ENCODE results near the gene USP35. TPM values are rescaled to one million over a fixed set of nuclear protein-coding genes. Genes with fewer than 3 reads are reported as not detected.

The USP35 gene
- total and polyA plus RNA-seq, 4 experiments from 2014 or later = 0.11 to 14.3 (median 6.8) TPM

GRCh38 chr11:78187366-78188285 lies 1.1 kb upstream of the USP35 start:
- H3K9me3 ChIP-seq (ENCODE audit: control insufficient read depth in 1 of 2, low read length in 2 of 2) = no peaks in the 10 kb centered on the region
- H3K27ac Mint-ChIP-seq = peak overlapping the region; percentile 95 to 99 (median 98)
- H3K27me3 Mint-ChIP-seq = no peaks in the 10 kb centered on the region
- H3K27me3 ChIP-seq (ENCODE audit: insufficient read depth, low read length) = no peaks in the 10 kb centered on the region
- H3K4me1 ChIP-seq (ENCODE audit: insufficient read depth, low read length) = peaks cover 39% of the 10 kb centered on the region
- peaks cover 3 to 17% of the 10 kb centered on the region in 2 donors for H3K36me3 Mint-ChIP-seq
- H3K9me3 Mint-ChIP-seq = no peaks in the 10 kb centered on the region
- intact Hi-C loops (cut with micrococcal nuclease) = loop anchor here (1.0 to 5.0 kb wide), 6 partner anchors 15 to 367 kb away; partner anchors contain the start of genes AAMDC, ALG8, GAB2 and INTS4
- ChIA-PET POLR2A (ENCODE audit: partially characterized antibody) (interaction anchor here (1.0 to 4.3 kb wide), 9 partner anchors 13 to 387 kb away, joined by 3 to 53 read pairs (median 5); partner anchors contain the start of genes ALG8, INTS4, NARS2 and NDUFC2), CTCF (ENCODE audit: partially characterized antibody) (interaction anchor here (0.6 to 1.7 kb wide), 3 partner anchors 31 to 1056 kb away, joined by 3 to 5 read pairs (median 4); no protein-coding TSS in a partner anchor)
- H3K4me3 Mint-ChIP-seq = peak overlapping the region; percentile 98 to 99 (median 99)
- peaks cover 31 to 54% (median 42%) of the 10 kb centered on the region in 4 donors for H3K4me1 Mint-ChIP-seq
- no peaks in the 10 kb centered on the region for H3K36me3 ChIP-seq (ENCODE audit: insufficient read depth, low read length)
- H3K27ac ChIP-seq (ENCODE audit: low read depth, low read length) = peak overlapping the region; percentile 85
- DNase-seq = peak; percentile 57 to 94 (median 63)
- H3K4me3 ChIP-seq (ENCODE audit: low read length in 2 of 2) = peak overlapping the region; percentile 88 to 90

- intact Hi-C loops (cut with micrococcal nuclease) = loop anchor here (2.0 to 5.0 kb wide), 3 partner anchors 112 to 368 kb away; partner anchors contain the start of genes AAMDC, GAB2, NDUFC2 and RSF1
- peak in 1 of 5 donors; percentile 6 for DNase-seq
These were observed 530 bp downstream of the USP35 start for GRCh38 chr11:78189174-78189724.

GRCh38 chr11:78189851-78190250 lies 1.1 kb downstream of the USP35 start:
- Mint-ChIP-seq H3K4me3 (peak overlapping the region; percentile 82 to 99 (median 99)), H3K27ac (peak overlapping the region; percentile 68 to 97 (median 88)), H3K36me3 (peaks cover 6 to 18% of the 10 kb centered on the region in 2 donors), H3K9me3 (no peaks in the 10 kb centered on the region), H3K27me3 (no peaks in the 10 kb centered on the region), H3K4me1 (peaks cover 39 to 76% (median 56%) of the 10 kb centered on the region in 4 donors)
- DNase-seq = no peak
- Histone ChIP-seq H3K27me3 (ENCODE audit: insufficient read depth, low read length) (no peaks in the 10 kb centered on the region), H3K4me1 (ENCODE audit: insufficient read depth, low read length) (peaks cover 39% of the 10 kb centered on the region), H3K9me3 (ENCODE audit: control insufficient read depth in 1 of 2, low read length in 2 of 2) (no peaks in the 10 kb centered on the region), H3K27ac (ENCODE audit: low read depth, low read length) (peak overlapping the region; percentile 85), H3K36me3 (ENCODE audit: insufficient read depth, low read length) (no peaks in the 10 kb centered on the region), H3K4me3 (ENCODE audit: low read length in 2 of 2) (no peak overlapping the region)
- ChIA-PET CTCF (ENCODE audit: partially characterized antibody) (interaction anchor here (1.2 kb wide), 1 partner anchor 13 kb away, joined by 6 read pairs; no protein-coding TSS in a partner anchor), POLR2A (ENCODE audit: partially characterized antibody) (interaction anchor here (0.6 to 4.3 kb wide), 4 partner anchors 13 to 195 kb away, joined by 4 to 53 read pairs (median 20); partner anchors contain the start of genes ALG8 and NDUFC2)
- intact Hi-C loops (cut with micrococcal nuclease) = loop anchor here (2.0 to 5.0 kb wide), 3 partner anchors 113 to 369 kb away; partner anchors contain the start of genes AAMDC, GAB2, NDUFC2 and RSF1

More at GRCh38 chr11:78189174-78189724, 530 bp downstream of the USP35 start:
- H3K4me3 Mint-ChIP-seq = peak overlapping the region; percentile 82 to 99 (median 99)
- peak overlapping the region; percentile 88 to 90 for H3K4me3 ChIP-seq (ENCODE audit: low read length in 2 of 2)
- no peaks in the 10 kb centered on the region for H3K27me3 Mint-ChIP-seq
- H3K4me1 Mint-ChIP-seq = peaks cover 33 to 70% (median 51%) of the 10 kb centered on the region in 4 donors
- peak overlapping the region; percentile 75 to 98 (median 94) for H3K27ac Mint-ChIP-seq
- peaks cover 39% of the 10 kb centered on the region for H3K4me1 ChIP-seq (ENCODE audit: insufficient read depth, low read length)
- H3K36me3 Mint-ChIP-seq = peaks cover under 1 to 15% of the 10 kb centered on the region in 2 donors
- ChIA-PET CTCF (ENCODE audit: partially characterized antibody) (interaction anchor here (1.2 to 1.7 kb wide), 2 partner anchors 14 to 375 kb away, joined by 5 to 6 read pairs; no protein-coding TSS in a partner anchor), POLR2A (ENCODE audit: partially characterized antibody) (interaction anchor here (0.6 to 4.3 kb wide), 7 partner anchors 10 to 227 kb away, joined by 3 to 53 read pairs (median 11); partner anchors contain the start of genes ALG8, INTS4 and NDUFC2)
- peak overlapping the region; percentile 85 for H3K27ac ChIP-seq (ENCODE audit: low read depth, low read length)
- no peaks in the 10 kb centered on the region for H3K36me3 ChIP-seq (ENCODE audit: insufficient read depth, low read length)
- H3K27me3 ChIP-seq (ENCODE audit: insufficient read depth, low read length) = no peaks in the 10 kb centered on the region
- H3K9me3 ChIP-seq (ENCODE audit: control insufficient read depth in 1 of 2, low read length in 2 of 2) = no peaks in the 10 kb centered on the region
- H3K9me3 Mint-ChIP-seq = no peaks in the 10 kb centered on the region

GRCh38 chr11:78190374-78190773 lies 1.7 kb downstream of the USP35 start:
- Histone ChIP-seq H3K4me3 (ENCODE audit: low read length in 2 of 2) (no peak overlapping the region), H3K4me1 (ENCODE audit: insufficient read depth, low read length) (peaks cover 39% of the 10 kb centered on the region), H3K27me3 (ENCODE audit: insufficient read depth, low read length) (no peaks in the 10 kb centered on the region), H3K36me3 (ENCODE audit: insufficient read depth, low read length) (no peaks in the 10 kb centered on the region), H3K9me3 (ENCODE audit: control insufficient read depth in 1 of 2, low read length in 2 of 2) (no peaks in the 10 kb centered on the region), H3K27ac (ENCODE audit: low read depth, low read length) (no peak overlapping the region)
- peaks cover 7 to 18% of the 10 kb centered on the region in 2 donors for H3K36me3 Mint-ChIP-seq
- H3K27ac Mint-ChIP-seq = peak overlapping the region in 6 of 7 donors; percentile 13 to 97 (median 80)
- peaks cover 39 to 80% (median 56%) of the 10 kb centered on the region in 4 donors for H3K4me1 Mint-ChIP-seq
- ChIA-PET CTCF (ENCODE audit: partially characterized antibody) (interaction anchor here (0.6 kb wide), 1 partner anchor 43 kb away, joined by 3 read pairs; no protein-coding TSS in a partner anchor), POLR2A (ENCODE audit: partially characterized antibody) (interaction anchor here (2.6 to 4.3 kb wide), 3 partner anchors 12 to 112 kb away, joined by 11 to 53 read pairs (median 29); partner anchors contain the start of genes ALG8 and NDUFC2)
- H3K9me3 Mint-ChIP-seq = no peaks in the 10 kb centered on the region
- no peak for DNase-seq
- H3K4me3 Mint-ChIP-seq = peak overlapping the region in 7 of 8 donors; percentile 50 to 99 (median 99)
- H3K27me3 Mint-ChIP-seq = no peaks in the 10 kb centered on the region
- intact Hi-C loops (cut with micrococcal nuclease) = no loop called here

GRCh38 chr11:78190871-78191538 lies 2.3 kb downstream of the USP35 start:
- Mint-ChIP-seq H3K4me1 (peaks cover 39 to 80% (median 56%) of the 10 kb centered on the region in 4 donors), H3K27ac (peak overlapping the region in 3 of 7 donors; percentile 66 to 97 (median 87)), H3K4me3 (peak overlapping the region in 4 of 8 donors; percentile 14 to 68 (median 25)), H3K9me3 (no peaks in the 10 kb centered on the region), H3K27me3 (no peaks in the 10 kb centered on the region), H3K36me3 (peaks cover 7 to 20% of the 10 kb centered on the region in 2 donors)
- Histone ChIP-seq H3K9me3 (ENCODE audit: control insufficient read depth in 1 of 2, low read length in 2 of 2) (no peaks in the 10 kb centered on the region), H3K4me1 (ENCODE audit: insufficient read depth, low read length) (peaks cover 39% of the 10 kb centered on the region), H3K36me3 (ENCODE audit: insufficient read depth, low read length) (no peaks in the 10 kb centered on the region), H3K27me3 (ENCODE audit: insufficient read depth, low read length) (no peaks in the 10 kb centered on the region), H3K4me3 (ENCODE audit: low read length in 2 of 2) (no peak overlapping the region), H3K27ac (ENCODE audit: low read depth, low read length) (no peak overlapping the region)
- ChIA-PET POLR2A (ENCODE audit: partially characterized antibody) (interaction anchor here (4.1 to 4.3 kb wide), 2 partner anchors 11 to 51 kb away, joined by 29 to 53 read pairs; partner anchors contain the start of gene ALG8), CTCF (ENCODE audit: partially characterized antibody) (interaction anchor here (0.6 kb wide), 1 partner anchor 42 kb away, joined by 3 read pairs; no protein-coding TSS in a partner anchor)
- intact Hi-C loops (cut with micrococcal nuclease) = no loop called here
- no peak for DNase-seq

- Mint-ChIP-seq H3K36me3 (peaks cover 7 to 20% of the 10 kb centered on the region in 2 donors), H3K27ac (peak overlapping the region in 3 of 7 donors; percentile 43 to 60 (median 44)), H3K4me3 (no peak overlapping the region), H3K4me1 (peaks cover 33 to 71% (median 46%) of the 10 kb centered on the region in 4 donors), H3K27me3 (no peaks in the 10 kb centered on the region), H3K9me3 (no peaks in the 10 kb centered on the region)
- H3K9me3 ChIP-seq (ENCODE audit: control insufficient read depth in 1 of 2, low read length in 2 of 2) = no peaks in the 10 kb centered on the region
- ChIA-PET POLR2A (ENCODE audit: partially characterized antibody) (no interaction called here), CTCF (ENCODE audit: partially characterized antibody) (no interaction called here)
- intact Hi-C loops (cut with micrococcal nuclease) = no loop called here
- no peak overlapping the region for H3K4me3 ChIP-seq (ENCODE audit: low read length in 2 of 2)
- no peak for DNase-seq
- no peak overlapping the region for H3K27ac ChIP-seq (ENCODE audit: low read depth, low read length)
- H3K27me3 ChIP-seq (ENCODE audit: insufficient read depth, low read length) = no peaks in the 10 kb centered on the region
- H3K36me3 ChIP-seq (ENCODE audit: insufficient read depth, low read length) = no peaks in the 10 kb centered on the region
- peaks cover 33% of the 10 kb centered on the region for H3K4me1 ChIP-seq (ENCODE audit: insufficient read depth, low read length)
These were observed 3.6 kb downstream of the USP35 start for GRCh38 chr11:78192223-78192719.

All from CD4-positive, alpha-beta memory T cell (primary cell).